GM12878 (cell line): ENCODE measurements around the gene FBXO21. TPM values are rescaled to one million over a fixed set of nuclear protein-coding genes. Genes with fewer than 3 reads are reported as not detected.

Experiments used
- ATAC-seq: fragments of 200-7000 bp; cut with Tn5 transposase; 3 replicates; pipeline ENCODE4 v1.9.1; 2020; ENCODE audit warnings: mild to moderate bottlenecking, moderate library complexity
- BruUV-seq: library from RNA; stranded (reverse); fragments of 400-500 nt; replicated peaks from 2 replicates; lab custom pipeline; 2021; lab: Mats Ljungman, UMichigan
- CTCF ChIA-PET: fragments of 300-600 bp; sonication (Branson Sonifier 250); formaldehyde crosslinking; extraction: SDS; loops from one replicate; lab custom pipeline; 2021; ENCODE audit warnings: inconsistent platforms; lab: Yijun Ruan, JAX
- POLR2A ChIA-PET: fragments of 350-600 bp; formaldehyde crosslinking; extraction: SDS; loops from one replicate; lab custom pipeline; 2021; ENCODE audit warnings: inconsistent platforms; lab: Charles Lee
- RAD21 ChIA-PET: fragments of 300-600 bp; sonication (Branson Sonifier 250); formaldehyde crosslinking; loops from one replicate; lab custom pipeline; 2023; ENCODE audit warnings: antibody characterized with exemption; ENCODE audit not compliant: unreplicated experiment; lab: Charles Lee
- SMC1A ChIA-PET: fragments of 300-600 bp; sonication (Branson Sonifier 250); formaldehyde crosslinking; loops from one replicate; lab custom pipeline; 2023; ENCODE audit not compliant: unreplicated experiment, uncharacterized antibody; lab: Charles Lee
- DNase-seq: peaks from one replicate; pipeline ENCODE4 v3.0.0-alpha.2; 2011; ENCODE audit warnings: low read depth, low spot score
- FAIRE-seq: peaks from 3 replicates; lab custom pipeline; 2011; peaks lifted over from hg19 to GRCh38; lab: Jason Lieb, UNC
- H2AFZ ChIP-seq: 2 replicates; pipeline ENCODE4 v1.6.0; 2011; ENCODE audit warnings: low read depth, low read length, control low read depth; ENCODE audit not compliant: control insufficient read depth
- H3K27ac ChIP-seq: 2 replicates; pipeline ENCODE4 v1.5.1; 2011; ENCODE audit warnings: control low read depth; ENCODE audit not compliant: control insufficient read depth, insufficient read depth
- H3K27me3 ChIP-seq, 2 experiments: replicated peaks in 1 of 2; 2 replicates each; pipeline versions ENCODE4 v1.6.0 to v1.6.1; 2011; ENCODE audit warnings: low read length in 1 of 2; ENCODE audit not compliant: control insufficient read depth in 2 of 2, insufficient read depth in 2 of 2
- H3K36me3 ChIP-seq, 2 experiments: 2 replicates each; pipeline ENCODE4 v1.5.1; 2011; ENCODE audit warnings: low read length in 1 of 2; ENCODE audit not compliant: control insufficient read depth in 2 of 2, insufficient read depth in 2 of 2
- H3K4me1 ChIP-seq: 2 replicates; pipeline ENCODE4 v1.6.1; 2011; ENCODE audit warnings: mild to moderate bottlenecking, low read length, moderate library complexity, mixed read lengths; ENCODE audit not compliant: control insufficient read depth, insufficient read depth
- H3K4me2 ChIP-seq: 2 replicates; pipeline ENCODE4 v1.6.0; 2011; ENCODE audit warnings: control low read depth; ENCODE audit not compliant: control insufficient read depth, insufficient read depth
- H3K4me3 ChIP-seq: fragments of 200-600 bp; sonication (generic); 2 replicates; pipeline ENCODE4 v1.5.1; 2016
- H3K79me2 ChIP-seq: 2 replicates; pipeline ENCODE4 v1.6.0; 2011; ENCODE audit warnings: low read length; ENCODE audit not compliant: control insufficient read depth, insufficient read depth
- H3K9ac ChIP-seq: 2 replicates; pipeline ENCODE4 v1.8.0; 2011; ENCODE audit warnings: low read length, control low read depth, mixed read lengths; ENCODE audit not compliant: control insufficient read depth, insufficient read depth
- H3K9me3 ChIP-seq: replicated peaks from 3 replicates; pipeline ENCODE4 v1.5.1; 2011; ENCODE audit warnings: mild to moderate bottlenecking, low read length; ENCODE audit not compliant: control insufficient read depth, insufficient read depth
- H4K20me1 ChIP-seq: 2 replicates; pipeline ENCODE4 v1.6.0; 2011; ENCODE audit not compliant: control insufficient read depth, insufficient read depth
- CEBPB ChIP-seq, 2 experiments: fragments of 150-350 bp in 1 of 2; IDR thresholded peaks; 2 replicates each; pipeline ENCODE4 v1.6.1; 2012 to 2014; ENCODE audit warnings: low read depth in 2 of 2, low read length in 2 of 2, borderline replicate concordance in 1 of 2, inconsistent platforms in 1 of 2
- CHD2 ChIP-seq: IDR thresholded peaks from 2 replicates; pipeline ENCODE4 v1.6.1; 2011; ENCODE audit warnings: low read depth, low read length, improper control_type of control experiment, borderline replicate concordance
- SMC3 ChIP-seq: IDR thresholded peaks from 2 replicates; pipeline ENCODE4 v1.6.1; 2011; ENCODE audit warnings: low read length, improper control_type of control experiment, borderline replicate concordance
- WGBS: methylation state at CpG from one replicate; pipeline ENCODE4 v1.1.6; 2016; ENCODE audit warnings: low lambda C conversion rate; ENCODE audit not compliant: insufficient replicate concordance, insufficient coverage; ENCODE audit errors: missing lambda C conversion rate; 5-methylcytosine and 5-hydroxymethylcytosine counted together
- in situ Hi-C: fragments of 300-500 bp; cut with MboI; formaldehyde crosslinking; loops from 9 replicates; pipeline ENCODE4 v1.14.3; 2018; ENCODE audit warnings: mixed read lengths
- intact Hi-C: fragments of 100-400 bp; cut with micrococcal nuclease; formaldehyde crosslinking; loops from one replicate; pipeline ENCODE4 v1.14.2; 2022; ENCODE audit not compliant: unreplicated experiment
- polyA plus RNA-seq, 11 experiments: library from polyadenylated mRNA; depleted of rRNA in 4 of 11; unstranded in 6 of 11; stranded (reverse) in 5 of 11; fragments of >200 nt; fragmentation: Nextera tagmentation in 4 of 11; fragmentation: Illumina TruSeq in 1 of 11; extraction: Ambion mirVana in 4 of 11; extraction: Trizol in 1 of 11; gene quantifications; 1 replicate in 1 of 11; 2 replicates in 10 of 11; pipeline versions ENCODE4 v1.2.1 to v1.2.3, GENCODE V29; 2011 to 2016; ENCODE audit warnings: inconsistent platforms in 2 of 11, missing spikeins in 2 of 11, low read depth in 1 of 11
- total RNA-seq, 4 experiments: library from RNA; depleted of rRNA in 3 of 4; stranded (reverse); fragments of >200 nt in 3 of 4; fragmentation: Illumina TruSeq in 1 of 4; extraction: Trizol in 1 of 4; gene quantifications; 2 replicates each; pipeline versions ENCODE4 v1.2.1 to v1.2.3, GENCODE V29; 2013 to 2021
- TF ChIP-seq, protein P1 (sequence below): IDR thresholded peaks from 2 replicates; pipeline ENCODE4 v1.6.1; 2012; ENCODE audit warnings: improper control_type of control experiment, low read depth, low read length; ENCODE audit not compliant: insufficient replicate concordance
- TF ChIP-seq, protein P2 (sequence below): IDR thresholded peaks from 2 replicates; pipeline ENCODE4 v1.6.1; 2011; ENCODE audit warnings: low read depth, low read length, improper control_type of control experiment, borderline replicate concordance

The FBXO21 gene
- total and polyA plus RNA-seq, 10 of the 15 experiments (the other 5 are each of a cell fraction or from before 2014, with no cell fraction given), result 5.5 to 32.6 (median 18.9) TPM

DNA sequence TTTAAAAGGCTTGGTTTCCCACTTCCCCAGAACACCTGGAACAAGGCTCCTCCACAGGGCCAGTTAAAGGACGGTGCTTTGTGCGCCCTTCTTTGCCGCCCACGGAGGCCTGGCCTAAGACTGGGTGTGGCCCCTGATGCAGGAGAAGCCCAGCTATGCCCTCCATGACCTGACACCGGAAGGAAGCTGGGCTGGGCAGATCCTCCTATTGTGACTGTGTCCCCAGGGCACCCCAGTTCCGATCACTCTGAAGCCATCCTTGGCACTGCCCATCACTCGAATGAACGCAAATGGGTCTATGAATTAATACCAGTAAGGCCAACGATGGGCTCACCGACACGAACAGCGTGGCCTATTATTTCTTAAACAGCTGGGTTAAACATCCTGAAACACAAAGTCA, 42.6 kb downstream of the FBXO21 start:
- Histone ChIP-seq H3K9ac (no peak overlapping the region), H3K79me2 (no peaks in the 10 kb centered on the region), H3K4me3 (no peak overlapping the region), H3K36me3 (peaks cover 4 to 27% of the 10 kb centered on the region in 2 experiments), H3K27me3 (no peaks in the 10 kb centered on the region), H3K9me3 (no peaks in the 10 kb centered on the region), H3K27ac (no peak overlapping the region), H3K4me1 (peaks cover 8% of the 10 kb centered on the region), H2AFZ (no peak overlapping the region), H4K20me1 (no peaks in the 10 kb centered on the region), H3K4me2 (no peak overlapping the region)
- FAIRE-seq (no peak), DNase-seq (no peak), ATAC-seq (no peak)
- CTCF ChIA-PET, result no interaction called here
- in situ Hi-C loops, result no loop called here
- SMC1A ChIA-PET, result no interaction called here
- intact Hi-C loops, result no loop called here
- no peak for TF ChIP-seq CHD2
- RAD21 ChIA-PET, result no interaction called here
- BruUV-seq, result no TSS peak
- POLR2A ChIA-PET, result no interaction called here
- 94% methylated on average over 12 of the region's 12 CpGs for WGBS

- no peak for FAIRE-seq
- SMC1A ChIA-PET, result no interaction called here
- Histone ChIP-seq H4K20me1 (no peaks in the 10 kb centered on the region), H3K36me3 (peaks cover 4 to 27% of the 10 kb centered on the region in 2 experiments), H3K4me2 (no peak overlapping the region), H3K4me1 (peaks cover 14% of the 10 kb centered on the region), H2AFZ (no peak overlapping the region), H3K27ac (no peak overlapping the region), H3K9ac (no peak overlapping the region), H3K4me3 (no peak overlapping the region), H3K9me3 (no peaks in the 10 kb centered on the region), H3K27me3 (no peaks in the 10 kb centered on the region), H3K79me2 (no peaks in the 10 kb centered on the region)
- DNase-seq, result no peak
- CTCF ChIA-PET, result no interaction called here
- POLR2A ChIA-PET, result no interaction called here
- TF ChIP-seq, protein P1, sequence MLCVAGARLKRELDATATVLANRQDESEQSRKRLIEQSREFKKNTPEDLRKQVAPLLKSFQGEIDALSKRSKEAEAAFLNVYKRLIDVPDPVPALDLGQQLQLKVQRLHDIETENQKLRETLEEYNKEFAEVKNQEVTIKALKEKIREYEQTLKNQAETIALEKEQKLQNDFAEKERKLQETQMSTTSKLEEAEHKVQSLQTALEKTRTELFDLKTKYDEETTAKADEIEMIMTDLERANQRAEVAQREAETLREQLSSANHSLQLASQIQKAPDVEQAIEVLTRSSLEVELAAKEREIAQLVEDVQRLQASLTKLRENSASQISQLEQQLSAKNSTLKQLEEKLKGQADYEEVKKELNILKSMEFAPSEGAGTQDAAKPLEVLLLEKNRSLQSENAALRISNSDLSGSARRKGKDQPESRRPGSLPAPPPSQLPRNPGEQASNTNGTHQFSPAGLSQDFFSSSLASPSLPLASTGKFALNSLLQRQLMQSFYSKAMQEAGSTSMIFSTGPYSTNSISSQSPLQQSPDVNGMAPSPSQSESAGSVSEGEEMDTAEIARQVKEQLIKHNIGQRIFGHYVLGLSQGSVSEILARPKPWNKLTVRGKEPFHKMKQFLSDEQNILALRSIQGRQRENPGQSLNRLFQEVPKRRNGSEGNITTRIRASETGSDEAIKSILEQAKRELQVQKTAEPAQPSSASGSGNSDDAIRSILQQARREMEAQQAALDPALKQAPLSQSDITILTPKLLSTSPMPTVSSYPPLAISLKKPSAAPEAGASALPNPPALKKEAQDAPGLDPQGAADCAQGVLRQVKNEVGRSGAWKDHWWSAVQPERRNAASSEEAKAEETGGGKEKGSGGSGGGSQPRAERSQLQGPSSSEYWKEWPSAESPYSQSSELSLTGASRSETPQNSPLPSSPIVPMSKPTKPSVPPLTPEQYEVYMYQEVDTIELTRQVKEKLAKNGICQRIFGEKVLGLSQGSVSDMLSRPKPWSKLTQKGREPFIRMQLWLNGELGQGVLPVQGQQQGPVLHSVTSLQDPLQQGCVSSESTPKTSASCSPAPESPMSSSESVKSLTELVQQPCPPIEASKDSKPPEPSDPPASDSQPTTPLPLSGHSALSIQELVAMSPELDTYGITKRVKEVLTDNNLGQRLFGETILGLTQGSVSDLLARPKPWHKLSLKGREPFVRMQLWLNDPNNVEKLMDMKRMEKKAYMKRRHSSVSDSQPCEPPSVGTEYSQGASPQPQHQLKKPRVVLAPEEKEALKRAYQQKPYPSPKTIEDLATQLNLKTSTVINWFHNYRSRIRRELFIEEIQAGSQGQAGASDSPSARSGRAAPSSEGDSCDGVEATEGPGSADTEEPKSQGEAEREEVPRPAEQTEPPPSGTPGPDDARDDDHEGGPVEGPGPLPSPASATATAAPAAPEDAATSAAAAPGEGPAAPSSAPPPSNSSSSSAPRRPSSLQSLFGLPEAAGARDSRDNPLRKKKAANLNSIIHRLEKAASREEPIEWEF, result no peak
- TF ChIP-seq, protein P2, sequence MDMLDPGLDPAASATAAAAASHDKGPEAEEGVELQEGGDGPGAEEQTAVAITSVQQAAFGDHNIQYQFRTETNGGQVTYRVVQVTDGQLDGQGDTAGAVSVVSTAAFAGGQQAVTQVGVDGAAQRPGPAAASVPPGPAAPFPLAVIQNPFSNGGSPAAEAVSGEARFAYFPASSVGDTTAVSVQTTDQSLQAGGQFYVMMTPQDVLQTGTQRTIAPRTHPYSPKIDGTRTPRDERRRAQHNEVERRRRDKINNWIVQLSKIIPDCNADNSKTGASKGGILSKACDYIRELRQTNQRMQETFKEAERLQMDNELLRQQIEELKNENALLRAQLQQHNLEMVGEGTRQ, result no peak
- TF ChIP-seq CEBPB (IDR thresholded peaks at IDR 0.05; ENCODE audit: borderline replicate concordance in 1 of 2, low read depth in 2 of 2, low read length in 2 of 2) (no peak), SMC3 (no peak)
- RAD21 ChIA-PET, result no interaction called here
- ATAC-seq, result no peak
- intact Hi-C loops, result no loop called here
- BruUV-seq, result no TSS peak
- in situ Hi-C loops, result no loop called here
- 88% methylated on average over 13 of the region's 13 CpGs for WGBS
Observed at GRCh38 chr12:117145597-117146154, 44.6 kb downstream of the FBXO21 start.
